ENCODE measurements around the gene EXT2. TPM values are rescaled to one million over a fixed set of nuclear protein-coding genes. Genes with fewer than 3 reads are reported as not detected.

EXT2 gene
- total RNA-seq, 1 experiment from 2014 or later: 259 TPM

DNA sequence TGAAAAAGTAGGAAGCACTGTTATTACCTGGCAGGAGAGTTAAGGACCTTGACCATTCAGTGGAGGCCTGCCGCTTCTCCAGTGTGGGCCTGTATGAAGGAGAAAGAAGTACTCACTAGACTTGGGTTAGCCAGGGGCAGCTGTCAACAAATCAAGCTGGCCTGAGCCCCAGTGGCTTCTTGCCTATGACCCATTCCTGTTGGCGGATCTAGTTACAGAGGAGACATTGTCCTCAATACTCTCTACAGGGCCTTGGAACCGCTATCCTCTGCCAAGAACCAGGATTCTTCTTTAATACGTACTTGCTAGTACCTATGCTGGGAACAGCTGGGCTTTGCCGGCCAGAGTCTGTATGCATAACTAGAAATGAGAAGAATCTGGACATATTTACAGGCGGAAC is 146.4 kb downstream of the EXT2 start:
- no peak for DNase-seq (ENCODE audit: low read depth)

DNA sequence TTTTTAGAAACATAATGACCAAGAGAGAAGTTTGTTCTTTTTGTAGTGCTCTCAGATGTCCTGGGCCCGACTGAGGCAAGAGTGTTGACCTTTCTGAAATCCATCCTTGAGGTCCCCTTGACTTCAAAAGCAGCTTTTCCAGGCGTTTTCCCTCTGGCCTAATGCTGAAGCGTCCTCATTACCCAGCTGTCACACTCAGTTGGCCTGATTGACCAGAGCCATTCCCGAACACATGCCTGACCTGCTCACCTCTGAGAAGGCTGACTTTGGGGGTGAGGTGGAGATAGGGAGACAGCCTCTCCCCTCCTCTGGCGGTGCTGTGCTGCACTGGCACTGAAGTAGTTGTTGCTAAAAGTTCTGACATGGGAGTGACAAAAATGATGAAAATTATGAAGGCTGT is 147.6 kb downstream of the EXT2 start:
- no peak for DNase-seq (ENCODE audit: low read depth)

DNA sequence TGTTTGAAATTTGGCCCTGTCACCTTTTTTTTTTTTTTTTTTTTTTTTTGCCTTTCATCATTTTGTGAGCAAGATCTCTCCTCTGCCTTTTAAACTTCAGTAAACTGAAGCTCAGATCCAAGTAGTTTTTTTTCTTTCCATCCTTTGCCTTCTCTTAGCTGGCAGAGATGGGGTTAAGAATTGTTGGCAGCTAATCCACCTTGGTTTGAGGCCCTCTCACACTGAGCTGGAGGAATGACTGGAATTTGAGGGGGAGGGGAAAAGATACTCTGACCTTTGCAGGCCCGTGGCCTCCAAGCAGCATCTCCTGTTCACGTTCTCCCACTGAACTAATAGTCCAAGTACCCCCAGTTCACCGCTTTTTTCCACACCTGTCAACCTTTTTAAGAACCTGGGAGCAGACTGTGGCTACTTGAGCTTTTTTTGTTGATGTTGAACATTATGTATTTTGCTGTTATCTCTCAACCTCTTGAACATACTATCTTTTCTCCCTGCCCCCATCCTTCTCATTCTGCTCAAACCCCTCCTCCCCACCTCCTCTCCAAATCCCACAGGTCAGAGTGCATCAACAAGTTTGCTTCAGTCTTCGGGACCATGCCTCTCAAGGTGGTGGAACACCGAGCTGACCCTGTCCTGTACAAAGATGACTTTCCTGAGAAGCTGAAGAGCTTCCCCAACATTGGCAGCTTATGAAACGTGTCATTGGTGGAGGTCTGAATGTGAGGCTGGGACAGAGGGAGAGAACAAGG is 148.3 kb downstream of the EXT2 start:
- peak; percentile 78 for DNase-seq (ENCODE audit: low read depth)

DNA sequence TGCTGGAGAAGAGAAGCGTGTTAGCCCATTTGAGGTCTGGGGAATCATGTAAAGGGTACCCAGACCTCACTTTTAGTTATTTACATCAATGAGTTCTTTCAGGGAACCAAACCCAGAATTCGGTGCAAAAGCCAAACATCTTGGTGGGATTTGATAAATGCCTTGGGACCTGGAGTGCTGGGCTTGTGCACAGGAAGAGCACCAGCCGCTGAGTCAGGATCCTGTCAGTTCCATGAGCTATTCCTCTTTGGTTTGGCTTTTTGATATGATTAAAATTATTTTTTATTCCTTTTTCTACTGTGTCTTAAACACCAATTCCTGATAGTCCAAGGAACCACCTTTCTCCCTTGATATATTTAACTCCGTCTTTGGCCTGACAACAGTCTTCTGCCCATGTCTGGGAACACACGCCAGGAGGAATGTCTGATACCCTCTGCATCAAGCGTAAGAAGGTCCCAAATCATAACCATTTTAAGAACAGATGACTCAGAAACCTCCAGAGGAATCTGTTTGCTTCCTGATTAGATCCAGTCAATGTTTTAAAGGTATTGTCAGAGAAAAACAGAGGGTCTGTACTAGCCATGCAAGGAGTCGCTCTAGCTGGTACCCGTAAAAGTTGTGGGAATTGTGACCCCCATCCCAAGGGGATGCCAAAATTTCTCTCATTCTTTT is 149.3 kb downstream of the EXT2 start:
- DNase-seq (ENCODE audit: low read depth): peak; percentile 29

DNA sequence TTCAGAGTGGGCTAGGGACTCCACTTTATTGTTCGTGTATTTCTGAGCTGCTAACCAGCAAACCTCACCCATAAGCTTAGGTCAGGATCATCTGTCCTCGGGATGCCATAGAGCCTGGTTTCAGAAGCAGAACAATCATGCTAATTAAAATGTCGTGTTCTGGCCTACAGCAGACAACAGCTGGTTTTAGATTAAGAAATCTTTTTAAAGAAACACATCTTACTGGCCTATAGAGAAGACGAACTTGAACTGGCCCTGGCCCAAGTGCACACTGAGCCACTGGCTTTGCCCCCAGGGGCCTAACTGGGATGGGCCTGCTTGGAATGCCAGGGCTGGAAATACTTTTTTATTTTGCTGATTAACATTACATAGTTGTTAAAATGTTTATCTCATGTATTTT is 151.2 kb downstream of the EXT2 start:
- peak; percentile 72 for DNase-seq (ENCODE audit: low read depth)

DNA sequence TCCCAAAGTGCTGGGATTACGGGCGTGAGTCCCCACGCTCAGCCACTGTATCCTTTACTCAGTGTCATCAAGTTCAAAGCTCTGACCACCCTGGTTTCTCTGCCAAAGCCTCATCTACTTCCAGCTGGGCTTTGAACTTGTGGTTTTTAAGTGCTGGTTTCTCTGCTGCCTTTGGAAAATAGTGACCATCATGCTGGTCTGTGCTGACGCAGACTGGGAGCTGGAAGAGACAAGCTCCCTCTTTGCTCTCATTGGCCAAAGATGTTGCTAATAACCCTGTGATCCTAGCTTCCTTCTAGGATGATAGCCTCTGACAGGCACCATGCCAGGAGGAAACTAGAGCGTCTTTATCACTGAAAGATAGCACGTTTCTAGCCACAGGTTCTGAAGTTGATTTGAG is 152.0 kb downstream of the EXT2 start:
- no peak for DNase-seq (ENCODE audit: low read depth)

DNA sequence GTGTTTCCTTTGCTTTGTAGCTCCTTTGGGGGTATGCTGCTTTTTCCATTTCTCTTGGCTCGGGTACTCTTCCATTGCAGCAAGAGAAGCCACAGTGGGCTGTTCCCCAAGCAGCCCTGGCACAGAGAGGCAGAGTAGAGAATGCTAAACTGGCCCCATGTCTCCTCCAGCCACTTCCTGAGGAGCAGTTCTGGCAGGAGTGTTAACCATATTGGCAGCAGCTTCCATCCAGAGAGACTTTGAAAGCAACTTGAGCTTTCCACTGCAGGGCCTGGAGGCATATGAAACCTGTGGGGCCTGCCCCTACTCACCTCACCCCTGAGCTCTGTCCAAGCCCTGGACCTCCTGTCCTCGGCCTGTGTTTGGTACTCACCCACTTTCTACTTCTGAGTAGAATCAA is 152.6 kb downstream of the EXT2 start:
- DNase-seq (ENCODE audit: low read depth): peak; percentile 6

DNA sequence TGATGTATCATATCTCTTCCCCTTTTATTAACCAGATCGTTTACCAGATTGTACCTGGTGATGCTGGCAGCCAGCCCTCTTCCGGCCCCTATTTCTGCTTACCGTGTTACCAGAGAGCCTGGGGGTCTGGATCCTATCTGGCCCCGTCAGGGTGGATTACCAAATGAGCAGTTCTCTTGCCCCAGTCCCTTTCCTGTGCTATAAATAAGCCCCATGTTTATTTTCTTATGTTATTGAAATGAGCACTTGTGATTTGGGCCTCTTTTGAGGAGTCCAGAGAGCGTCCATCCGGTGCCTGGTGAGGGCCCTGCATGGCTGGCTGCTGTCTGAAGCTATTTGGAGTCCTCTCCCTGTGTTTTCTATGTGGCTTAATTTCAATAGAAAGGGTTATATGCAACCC is 154.9 kb downstream of the EXT2 start:
- DNase-seq (ENCODE audit: low read depth): no peak

DNA sequence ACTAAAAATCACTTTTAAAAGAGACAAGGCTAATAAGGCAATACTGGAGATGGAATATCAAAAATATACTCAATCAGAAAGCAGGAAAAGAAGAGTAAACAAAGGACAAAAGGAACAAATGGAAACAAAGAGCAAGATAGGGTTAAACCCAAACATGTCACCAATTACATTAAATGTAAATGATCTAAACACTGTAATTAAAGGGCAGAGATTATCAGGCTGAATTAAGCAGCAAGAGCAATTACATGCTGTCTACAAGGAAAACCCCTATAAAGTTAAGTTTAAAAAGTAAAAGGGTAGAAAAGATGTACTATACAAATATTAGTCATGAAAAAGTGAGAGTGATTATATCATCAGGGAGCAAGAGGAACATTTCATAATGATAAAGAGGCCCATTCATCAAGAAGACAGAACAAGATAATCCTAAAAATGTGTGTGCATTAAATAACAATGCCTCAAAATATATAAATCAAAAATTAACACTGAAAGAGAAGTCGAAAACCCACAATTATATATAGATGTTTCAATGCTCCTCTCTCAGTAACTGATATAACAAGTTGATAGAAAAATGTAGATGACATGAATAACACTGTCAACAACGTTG is 157.6 kb downstream of the EXT2 start:
- no peak for DNase-seq (ENCODE audit: low read depth)

DNA sequence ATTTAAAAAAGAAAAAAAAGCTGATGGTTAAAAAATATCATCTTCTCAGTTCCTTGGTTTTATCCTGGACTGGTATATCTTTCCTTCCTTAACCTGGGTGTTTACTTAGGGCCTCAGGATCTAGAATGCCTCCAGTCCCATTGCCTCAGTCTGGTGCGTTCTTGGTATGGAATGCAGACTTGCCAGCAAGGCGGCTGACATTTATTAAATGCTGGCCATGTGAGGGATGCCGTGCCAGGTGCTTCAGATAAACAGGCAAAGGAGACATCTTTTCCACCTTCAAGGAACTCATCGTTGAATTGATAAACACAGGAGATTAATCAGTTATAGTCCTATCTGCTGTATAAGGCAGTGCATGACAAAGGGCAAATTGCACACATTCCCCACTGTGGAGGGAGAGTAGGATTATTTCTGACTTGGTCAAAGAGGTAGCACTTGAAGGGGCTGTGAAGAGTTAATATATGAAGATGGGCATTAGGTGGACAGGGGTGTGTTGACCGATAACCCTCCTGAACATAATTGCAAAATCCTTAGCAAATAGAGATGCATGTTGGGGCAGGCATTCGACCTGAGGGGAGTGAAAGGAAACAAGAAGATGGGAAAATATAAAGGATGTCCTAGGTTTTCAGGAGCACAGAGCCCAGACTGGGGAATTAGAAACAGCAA is 160.1 kb downstream of the EXT2 start:
- no peak for DNase-seq (ENCODE audit: low read depth)

DNA sequence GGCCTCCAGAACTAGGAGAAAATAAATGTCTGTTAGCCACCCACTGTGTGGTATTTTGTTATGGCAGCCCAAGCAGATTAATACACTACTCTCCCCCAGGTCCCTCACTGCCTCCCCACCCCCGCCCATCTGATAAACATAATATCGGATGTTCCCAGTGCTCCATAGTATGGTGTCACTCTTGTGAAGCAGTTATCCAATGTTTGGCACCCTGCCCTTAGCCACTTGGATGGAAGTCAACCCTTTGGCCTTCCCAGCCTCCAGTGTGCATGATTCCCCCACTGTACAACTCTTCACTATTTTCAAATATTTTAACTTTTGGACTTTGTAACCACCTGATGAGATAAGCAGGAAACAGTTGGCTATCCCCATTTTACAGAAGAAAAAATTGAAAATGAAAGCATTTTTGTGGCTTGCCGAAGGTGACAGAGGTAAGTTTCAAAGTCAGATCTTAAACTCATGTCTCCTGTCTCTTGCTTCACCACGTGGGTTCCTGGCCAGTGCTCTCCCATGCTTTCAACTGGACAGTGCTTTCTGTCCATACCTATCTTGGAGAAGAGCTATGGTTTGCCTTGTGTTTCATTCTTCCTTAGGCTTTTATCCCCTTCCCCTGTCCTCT is 161.3 kb downstream of the EXT2 start:
- peak; percentile 9 for DNase-seq (ENCODE audit: low read depth)

DNA sequence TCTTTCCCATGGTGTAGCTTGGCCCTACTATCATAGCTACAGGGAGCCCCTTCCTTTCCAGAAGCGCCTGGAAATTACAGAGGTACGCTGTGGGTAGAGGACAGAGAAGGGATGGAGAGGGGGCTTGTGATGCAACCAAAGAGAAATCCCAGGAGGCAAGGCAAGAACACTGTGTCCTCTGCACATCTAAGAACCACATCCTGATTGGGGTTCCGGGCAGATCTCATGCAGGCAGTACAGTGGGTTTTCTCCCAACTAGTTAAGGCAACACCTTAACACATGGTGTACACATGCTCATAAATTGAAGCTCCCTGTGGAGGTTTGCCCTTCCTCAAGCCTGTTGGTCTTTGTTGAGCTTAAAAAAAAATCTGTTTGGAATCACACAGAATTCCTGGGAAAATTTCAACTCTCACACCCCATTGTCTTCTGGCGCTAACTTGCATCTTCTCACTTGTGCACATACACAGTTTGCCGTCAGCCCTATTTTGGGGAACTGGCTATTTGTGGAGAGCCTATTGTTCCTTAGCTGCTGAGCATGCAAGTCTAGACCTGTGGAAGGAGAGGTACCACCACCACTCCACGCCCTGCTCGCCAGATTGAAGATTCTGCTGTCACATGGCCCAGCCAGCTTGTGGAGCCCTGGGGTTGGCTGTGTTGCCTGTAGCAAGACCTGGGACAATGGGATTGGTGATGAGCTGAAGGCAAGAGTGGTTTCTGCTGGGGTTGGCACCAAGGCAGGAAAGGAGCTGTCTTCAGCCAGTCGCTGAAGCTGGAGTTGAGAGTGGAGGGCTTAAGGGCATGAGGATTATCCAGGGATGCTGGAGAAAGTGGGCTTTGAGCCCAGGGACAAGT is 162.1 kb downstream of the EXT2 start:
- DNase-seq (ENCODE audit: low read depth): no peak

DNA sequence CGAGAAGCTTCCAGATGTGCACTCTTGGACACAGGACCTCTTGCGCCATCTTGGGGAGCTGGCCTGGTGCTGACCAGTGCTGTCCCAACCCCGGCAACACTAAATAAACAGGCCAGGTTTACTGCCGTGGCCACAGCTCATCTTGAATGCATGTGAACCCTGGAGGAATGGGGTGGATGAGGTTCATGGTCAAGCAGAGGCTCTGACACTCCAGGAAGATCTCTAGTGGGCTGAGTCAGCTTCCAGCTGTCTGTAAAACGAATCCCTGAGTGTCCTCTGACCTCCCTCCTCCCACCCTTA is 162.7 kb downstream of the EXT2 start:
- DNase-seq (ENCODE audit: low read depth): peak; percentile 50

DNA sequence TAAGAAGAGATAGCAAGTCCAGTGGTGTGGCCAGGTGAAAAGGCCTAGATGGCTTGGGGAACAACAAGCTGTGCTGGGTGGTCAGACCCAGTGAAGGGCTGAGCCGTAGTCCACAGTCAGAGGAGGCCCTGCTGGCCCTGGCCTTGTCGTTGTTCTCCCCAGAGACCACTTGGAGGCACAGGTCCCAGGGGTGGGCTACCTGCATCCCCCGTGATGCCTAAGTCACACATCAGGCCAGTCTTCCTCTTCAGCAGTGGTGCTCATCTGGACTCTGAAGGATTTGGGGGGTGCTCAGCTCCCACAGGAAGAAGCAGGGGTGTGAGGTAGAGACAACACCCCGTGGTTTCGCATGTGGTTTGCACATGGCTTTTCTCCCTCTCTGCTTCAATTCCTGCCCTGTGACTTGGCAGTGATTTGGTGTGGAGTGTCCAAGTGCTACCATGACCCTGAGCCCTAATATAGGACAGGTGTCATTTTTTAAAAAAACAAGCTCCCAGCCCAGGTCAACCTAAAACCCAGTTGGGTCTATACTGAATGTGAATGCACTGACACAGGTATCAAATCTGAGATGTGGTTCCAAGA is 163.5 kb downstream of the EXT2 start:
- DNase-seq (ENCODE audit: low read depth): peak; percentile 6

DNA sequence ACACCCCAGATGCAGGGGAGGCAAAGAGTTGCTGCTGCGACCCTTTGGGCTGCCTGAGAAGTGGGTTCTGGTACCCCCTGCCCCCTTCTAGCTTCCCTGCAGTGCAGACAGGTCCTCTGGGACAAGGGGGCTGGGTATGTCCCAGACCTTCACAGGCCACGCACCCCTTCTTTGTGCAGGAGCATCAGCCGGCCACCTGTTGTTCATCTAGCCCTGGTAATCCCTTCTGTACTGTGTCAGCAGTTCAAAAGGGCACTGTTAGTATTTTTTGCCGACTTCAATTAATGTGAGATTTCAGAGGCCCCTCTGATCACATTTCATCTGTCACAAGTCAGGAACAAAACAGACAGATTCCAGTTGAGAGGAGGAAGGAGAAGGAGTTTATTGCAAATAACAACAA is 164.6 kb downstream of the EXT2 start:
- no peak for DNase-seq (ENCODE audit: low read depth)

DNA sequence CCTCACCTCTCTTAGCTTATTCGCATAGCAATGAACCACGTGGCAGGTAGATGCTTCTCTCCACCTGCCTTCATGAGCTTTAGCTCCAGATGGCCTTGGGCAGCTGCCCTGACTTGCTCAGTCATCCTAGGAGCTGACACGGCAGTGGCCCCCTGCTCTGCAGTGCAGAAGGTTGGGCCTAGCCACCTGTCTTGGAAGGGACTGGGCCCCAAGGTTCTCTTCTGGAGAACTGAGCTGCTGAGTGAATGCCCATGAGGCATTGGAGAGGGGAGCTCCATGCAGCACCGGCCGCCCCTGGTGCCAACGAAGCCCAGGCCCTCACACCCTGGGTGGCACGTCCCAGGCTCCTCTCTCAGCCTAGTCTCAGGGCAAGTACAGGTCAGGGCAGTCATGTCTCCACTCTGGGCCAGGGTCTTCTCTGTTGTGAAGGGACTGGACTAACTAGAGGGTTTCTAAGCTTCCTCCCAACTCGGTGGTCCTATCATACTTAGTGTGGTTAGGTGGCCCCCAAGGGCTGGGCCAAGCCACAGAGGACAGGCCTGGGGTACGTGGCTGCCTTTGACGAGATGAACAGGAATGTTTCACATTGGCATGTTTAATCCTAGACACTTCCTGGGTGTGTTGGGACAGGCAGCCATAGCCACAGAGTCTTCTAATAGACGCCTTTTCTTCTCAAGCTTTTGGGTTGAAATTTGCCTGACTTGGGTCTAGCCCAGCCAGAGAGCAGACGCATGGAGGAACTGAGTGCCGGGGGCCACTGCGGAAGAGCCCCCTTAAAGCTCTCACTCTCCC is 166.5 kb downstream of the EXT2 start:
- DNase-seq (ENCODE audit: low read depth): no peak

DNA sequence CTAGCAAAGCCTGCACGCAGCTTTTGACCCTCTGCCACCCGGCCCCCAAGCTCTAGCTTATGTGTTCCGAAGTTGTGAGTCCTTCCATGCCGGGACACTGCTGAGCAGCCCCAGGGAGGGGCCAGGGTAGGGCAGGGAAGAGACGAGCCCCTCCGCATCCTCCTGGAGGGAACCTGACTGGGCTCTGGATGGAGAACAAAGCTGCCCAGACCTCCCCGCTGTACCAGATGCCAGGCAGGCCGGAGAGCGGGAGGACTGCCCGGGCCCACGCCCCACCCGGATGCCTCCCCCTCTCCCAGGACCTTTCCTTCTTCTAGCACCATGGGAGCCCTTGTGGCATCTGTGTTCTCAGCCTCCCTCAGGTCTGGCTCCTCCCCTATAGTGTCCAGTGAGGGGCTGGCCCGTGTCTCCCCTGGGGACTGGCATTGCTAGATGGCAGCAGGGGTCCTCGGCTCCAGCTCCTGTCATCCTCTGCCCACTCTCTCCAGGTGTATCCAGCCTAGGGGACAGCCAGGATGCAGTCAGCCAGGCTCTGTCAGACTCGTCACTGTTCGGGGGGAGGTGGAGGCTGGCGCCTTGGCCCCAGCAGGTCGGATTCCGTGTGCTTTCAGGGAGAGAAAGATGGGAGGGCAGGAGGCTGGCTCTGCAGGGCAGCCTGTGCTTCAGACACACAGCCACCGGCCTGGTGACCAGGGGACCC is 168.4 kb downstream of the EXT2 start:
- no peak for DNase-seq (ENCODE audit: low read depth)

DNA sequence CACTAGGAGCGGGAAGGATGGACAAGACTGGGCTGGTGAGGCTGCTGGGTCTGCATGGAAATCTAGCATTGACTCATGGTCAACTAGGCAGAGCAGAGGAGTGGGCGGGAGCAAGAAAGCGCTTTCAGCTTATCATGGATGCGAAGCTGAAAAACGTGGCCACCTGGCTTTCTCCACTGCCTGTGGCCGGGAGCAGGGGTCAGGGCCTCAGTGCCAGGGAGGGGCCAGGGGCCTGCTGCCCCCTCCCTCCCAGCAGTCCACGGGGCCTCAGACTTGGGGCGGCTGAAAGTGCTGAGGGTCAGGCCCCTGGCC is 168.9 kb downstream of the EXT2 start:
- DNase-seq (ENCODE audit: low read depth): no peak

DNA sequence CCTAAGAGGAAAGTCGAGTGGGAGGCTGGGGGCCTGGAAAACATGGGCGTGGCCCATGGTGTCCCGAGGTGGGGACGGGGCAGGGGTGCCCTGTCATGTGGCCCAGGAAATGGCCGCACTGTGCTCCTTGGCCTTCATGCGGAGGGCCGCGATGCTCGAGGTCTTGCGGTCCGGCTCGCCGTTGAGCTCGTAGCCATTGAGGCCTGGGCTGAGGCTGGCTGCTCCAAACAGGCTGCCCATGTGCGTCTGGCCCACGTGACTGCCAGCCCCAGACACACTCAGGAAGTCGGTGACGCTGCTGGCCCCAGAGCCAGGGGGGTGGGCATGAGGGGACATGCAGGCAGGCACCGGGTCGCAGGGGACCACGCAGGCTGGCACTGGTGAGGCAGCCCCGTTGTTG is 169.3 kb downstream of the EXT2 start:
- DNase-seq (ENCODE audit: low read depth): no peak

All from M059J (cell line).